Measurements from ENCODE around the gene POFUT1.

Gene POFUT1

GRCh38 chr20:32179934-32180333 lies 27.7 kb upstream of the POFUT1 start:
- no peak overlapping the region for H3K4me3 ChIP-seq (ENCODE audit: low read length)
- no peak for DNase-seq (ENCODE audit: low read depth)
- TF ChIP-seq CTCF (conservative IDR thresholded peaks at IDR 0.05; ENCODE audit: low read depth, low read length), result no peak

GRCh38 chr20:32181606-32182005 lies 26.1 kb upstream of the POFUT1 start:
- TF ChIP-seq CTCF (conservative IDR thresholded peaks at IDR 0.05; ENCODE audit: low read depth, low read length), result no peak
- no peak for DNase-seq (ENCODE audit: low read depth)
- no peak overlapping the region for H3K4me3 ChIP-seq (ENCODE audit: low read length)

GRCh38 chr20:32183947-32184635 lies 23.6 kb upstream of the POFUT1 start:
- H3K4me3 ChIP-seq (ENCODE audit: low read length), result no peak overlapping the region
- TF ChIP-seq CTCF (conservative IDR thresholded peaks at IDR 0.05; ENCODE audit: low read depth, low read length), result no peak
- no peak for DNase-seq (ENCODE audit: low read depth)

GRCh38 chr20:32184961-32185603 lies 22.6 kb upstream of the POFUT1 start:
- no peak for DNase-seq (ENCODE audit: low read depth)
- H3K4me3 ChIP-seq (ENCODE audit: low read length), result no peak overlapping the region
- no peak for TF ChIP-seq CTCF (conservative IDR thresholded peaks at IDR 0.05; ENCODE audit: low read depth, low read length)

GRCh38 chr20:32186506-32186905 lies 21.2 kb upstream of the POFUT1 start:
- no peak for TF ChIP-seq CTCF (conservative IDR thresholded peaks at IDR 0.05; ENCODE audit: low read depth, low read length)
- no peak overlapping the region for H3K4me3 ChIP-seq (ENCODE audit: low read length)
- no peak for DNase-seq (ENCODE audit: low read depth)

- TF ChIP-seq CTCF (conservative IDR thresholded peaks at IDR 0.05; ENCODE audit: low read depth, low read length), result no peak
- no peak overlapping the region for H3K4me3 ChIP-seq (ENCODE audit: low read length)
- no peak for DNase-seq (ENCODE audit: low read depth)
Observed at GRCh38 chr20:32188376-32189122, 19.1 kb upstream of the POFUT1 start.
